ENCODE results near the gene DDIT3. TPM values are rescaled to one million over a fixed set of nuclear protein-coding genes. Genes with fewer than 3 reads are reported as not detected.

Gene DDIT3
- total and polyA plus RNA-seq, 11 donors, result 11.5 to 60.5 (median 18.5) TPM

DNA sequence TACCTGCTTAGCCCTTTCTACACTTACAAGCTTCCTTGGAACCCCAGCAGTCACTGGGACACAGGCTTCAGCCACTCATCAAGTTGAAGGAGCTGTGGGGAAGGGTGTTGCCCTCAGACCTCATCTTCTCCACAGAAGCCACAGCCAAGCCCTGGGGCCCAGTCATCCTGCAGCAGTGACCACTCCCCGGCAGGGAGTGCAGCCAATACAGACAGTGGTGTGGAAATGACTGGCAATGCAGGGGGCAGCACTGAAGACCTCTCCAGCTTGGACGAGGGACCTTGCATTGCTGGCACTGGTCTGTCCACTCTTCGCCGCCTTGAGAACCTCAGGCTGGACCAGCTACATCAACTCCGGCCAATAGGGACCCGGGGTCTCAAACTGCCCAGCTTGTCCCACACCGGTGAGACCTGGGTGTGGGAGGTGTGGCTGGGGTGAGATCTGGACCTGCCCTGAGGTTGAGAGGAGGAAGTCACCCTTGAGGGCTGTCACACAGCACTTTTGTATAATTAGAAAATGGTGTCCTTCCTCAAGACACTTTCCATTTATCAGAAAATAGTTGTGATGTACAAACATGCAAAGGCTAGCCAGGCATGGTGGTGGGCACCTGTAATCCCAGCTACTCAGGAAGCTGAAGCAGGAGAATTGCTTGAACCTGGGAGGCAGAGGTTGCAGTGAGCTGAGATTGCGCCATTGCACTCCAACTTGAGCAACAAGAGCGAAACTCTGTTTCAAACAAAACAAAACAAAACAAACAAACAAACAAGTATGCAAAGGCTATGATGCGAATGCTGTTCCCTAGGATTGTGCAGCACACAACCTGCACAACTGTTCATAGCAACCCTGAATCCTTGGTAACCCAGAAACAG lies 50.8 kb downstream of the DDIT3 start:
- Histone ChIP-seq H3K9me3 (no peaks in the 10 kb centered on the region), H3K36me3 (peaks cover 0 to 64% (median 0%) of the 10 kb centered on the region in 9 donors), H3K27me3 (peaks cover 0 to 32% (median 13%) of the 10 kb centered on the region in 9 donors), H3K27ac (no peak overlapping the region), H3K4me1 (peaks cover 0 to 6% (median 0%) of the 10 kb centered on the region in 12 donors), H3K4me3 (no peak overlapping the region)
- ATAC-seq, result no peak
- intact Hi-C loops (cut with DNase I), result loop anchor here in 2 of 10 donors (10.0 kb wide), 1 partner anchor 155 kb away; no protein-coding TSS in a partner anchor
- WGBS, 4 donors, result 82 to 87% (median 85%) methylated on average over 10 of the region's 10 CpGs
- no peak for DNase-seq
- TF ChIP-seq POLR2A (IDR thresholded peaks at IDR 0.05), result no peak
- TF ChIP-seq, protein P1, sequence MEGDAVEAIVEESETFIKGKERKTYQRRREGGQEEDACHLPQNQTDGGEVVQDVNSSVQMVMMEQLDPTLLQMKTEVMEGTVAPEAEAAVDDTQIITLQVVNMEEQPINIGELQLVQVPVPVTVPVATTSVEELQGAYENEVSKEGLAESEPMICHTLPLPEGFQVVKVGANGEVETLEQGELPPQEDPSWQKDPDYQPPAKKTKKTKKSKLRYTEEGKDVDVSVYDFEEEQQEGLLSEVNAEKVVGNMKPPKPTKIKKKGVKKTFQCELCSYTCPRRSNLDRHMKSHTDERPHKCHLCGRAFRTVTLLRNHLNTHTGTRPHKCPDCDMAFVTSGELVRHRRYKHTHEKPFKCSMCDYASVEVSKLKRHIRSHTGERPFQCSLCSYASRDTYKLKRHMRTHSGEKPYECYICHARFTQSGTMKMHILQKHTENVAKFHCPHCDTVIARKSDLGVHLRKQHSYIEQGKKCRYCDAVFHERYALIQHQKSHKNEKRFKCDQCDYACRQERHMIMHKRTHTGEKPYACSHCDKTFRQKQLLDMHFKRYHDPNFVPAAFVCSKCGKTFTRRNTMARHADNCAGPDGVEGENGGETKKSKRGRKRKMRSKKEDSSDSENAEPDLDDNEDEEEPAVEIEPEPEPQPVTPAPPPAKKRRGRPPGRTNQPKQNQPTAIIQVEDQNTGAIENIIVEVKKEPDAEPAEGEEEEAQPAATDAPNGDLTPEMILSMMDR (IDR thresholded peaks at IDR 0.05), result no peak

DNA sequence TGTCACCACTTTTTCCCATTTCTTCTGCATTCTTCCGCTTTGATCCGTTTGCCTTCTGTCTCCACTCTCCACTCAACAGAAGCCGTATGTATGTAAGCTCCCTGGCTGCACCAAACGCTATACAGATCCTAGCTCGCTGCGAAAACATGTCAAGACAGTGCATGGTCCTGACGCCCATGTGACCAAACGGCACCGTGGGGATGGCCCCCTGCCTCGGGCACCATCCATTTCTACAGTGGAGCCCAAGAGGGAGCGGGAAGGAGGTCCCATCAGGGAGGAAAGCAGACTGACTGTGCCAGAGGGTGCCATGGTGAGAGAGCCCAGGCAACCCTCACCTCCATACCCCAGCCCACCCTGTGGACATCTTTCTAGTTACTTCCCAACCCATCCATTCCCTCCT lies 52.4 kb downstream of the DDIT3 start:
- Histone ChIP-seq H3K9me3 (no peaks in the 10 kb centered on the region), H3K27ac (no peak overlapping the region), H3K4me1 (peaks cover 0 to 2% (median 0%) of the 10 kb centered on the region in 12 donors), H3K4me3 (no peak overlapping the region), H3K36me3 (peaks cover 0 to 48% (median 0%) of the 10 kb centered on the region in 9 donors), H3K27me3 (peaks cover 0 to 18% (median 5%) of the 10 kb centered on the region in 9 donors)
- DNase-seq, result no peak
- TF ChIP-seq, protein P1 (IDR thresholded peaks at IDR 0.05), result no peak
- no peak for TF ChIP-seq POLR2A (IDR thresholded peaks at IDR 0.05)
- intact Hi-C loops (cut with DNase I), result loop anchor here in 2 of 10 donors (10.0 kb wide), 1 partner anchor 157 kb away; no protein-coding TSS in a partner anchor
- 73 to 83% (median 81%) methylated on average over 11 of the region's 11 CpGs for WGBS, 4 donors
- no peak for ATAC-seq

DNA sequence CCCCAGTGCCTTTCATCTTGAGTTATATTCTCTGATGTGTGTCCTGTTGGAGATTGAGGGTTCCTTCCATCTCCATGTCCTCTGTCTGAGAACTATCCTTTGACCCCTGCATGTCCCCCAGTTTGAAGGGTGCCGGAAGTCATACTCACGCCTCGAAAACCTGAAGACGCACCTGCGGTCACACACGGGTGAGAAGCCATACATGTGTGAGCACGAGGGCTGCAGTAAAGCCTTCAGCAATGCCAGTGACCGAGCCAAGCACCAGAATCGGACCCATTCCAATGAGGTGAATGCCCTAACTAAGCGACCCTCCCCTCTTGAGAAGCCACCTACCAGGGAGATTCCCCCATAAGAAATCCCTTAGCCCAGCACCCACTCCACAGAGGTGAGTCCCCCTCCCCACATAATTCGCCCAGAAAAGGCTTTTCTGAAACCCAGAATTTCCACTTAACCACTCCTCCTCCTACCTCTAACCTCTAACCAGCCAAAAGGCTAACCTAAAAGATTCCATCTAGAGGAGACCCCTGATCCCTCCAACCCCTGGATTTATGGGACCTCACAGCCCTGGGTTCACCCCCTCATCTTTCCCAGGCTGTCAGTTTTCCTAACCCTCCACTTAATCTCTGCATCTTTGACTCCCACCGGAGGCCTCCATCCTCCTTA lies 53.0 kb downstream of the DDIT3 start:
- ATAC-seq, result no peak
- Histone ChIP-seq H3K27me3 (peaks cover 0 to 17% (median under 1%) of the 10 kb centered on the region in 9 donors), H3K4me3 (no peak overlapping the region), H3K36me3 (peaks cover 0 to 42% (median 0%) of the 10 kb centered on the region in 9 donors), H3K4me1 (peaks cover 0 to 8% (median 2%) of the 10 kb centered on the region in 12 donors), H3K27ac (no peak overlapping the region), H3K9me3 (no peaks in the 10 kb centered on the region)
- no peak for TF ChIP-seq POLR2A (IDR thresholded peaks at IDR 0.05)
- TF ChIP-seq, protein P1 (IDR thresholded peaks at IDR 0.05), result no peak
- no peak for DNase-seq
- intact Hi-C loops (cut with DNase I), result loop anchor here in 2 of 10 donors (10.0 kb wide), 1 partner anchor 157 kb away; no protein-coding TSS in a partner anchor
- 80 to 85% (median 84%) methylated on average over 10 to 12 of the region's 12 CpGs for WGBS, 4 donors

MicroRNA genes within 50 kb of the gene (microRNA counts, 767-probe panel; counts per million panel counts)
- microRNA hsa-miR-616-3p, result 0 to 1,280 counts per million in 2 donors

Small RNA genes lying within 50 kb of the gene (microRNA-seq; reads per million reads assigned to microRNA genes)
- gene MIR616 (0 to 1.8 (median 0.82) reads per million in 4 donors), gene MIR6758 (0 to 0.21 (median 0.06) reads per million in 4 donors)

Other genes with a start within 250 kb of the DDIT3 start
- 100 to 1,000 TPM in 1 of 9 donors, 10 to 100 TPM in 8; 33.1 to 102 (median 61.9) TPM for gene R3HDM2, start 89.5 kb downstream of the DDIT3 start, total RNA-seq
- gene R3HDM2, start 89.5 kb downstream of the DDIT3 start, polyA plus RNA-seq, result 10 to 100 TPM; 12.7 to 24.5 TPM
- under 1 TPM in 1 of 9 donors, not detected in 8; 0.27 TPM for gene INHBC, start 85.7 kb downstream of the DDIT3 start, total RNA-seq
- under 1 TPM in 1 of 2 donors, not detected in 1; 0.03 TPM for gene INHBC, start 85.7 kb downstream of the DDIT3 start, polyA plus RNA-seq
- under 1 TPM in 1 of 9 donors, not detected in 8; 0.64 TPM for gene INHBE, start 65.2 kb downstream of the DDIT3 start, total RNA-seq
- under 1 TPM in 1 of 2 donors, not detected in 1; 0.03 TPM for gene INHBE, start 65.2 kb downstream of the DDIT3 start, polyA plus RNA-seq
- 1 to 10 TPM in 4 of 9 donors, under 1 TPM in 5; 0.19 to 2.6 (median 0.83) TPM for gene GLI1, start 60.7 kb downstream of the DDIT3 start, total RNA-seq
- under 1 TPM; 0.08 to 0.97 TPM for gene GLI1, start 60.7 kb downstream of the DDIT3 start, polyA plus RNA-seq
- 10 to 100 TPM in 2 of 9 donors, 1 to 10 TPM in 7; 2.2 to 33.4 (median 3.9) TPM for gene ARHGAP9, start 40.6 kb downstream of the DDIT3 start, total RNA-seq
- gene ARHGAP9, start 40.6 kb downstream of the DDIT3 start, polyA plus RNA-seq, result 1 to 10 TPM; 1.7 to 3.4 TPM
- gene MARS1, start 32.4 kb downstream of the DDIT3 start, total RNA-seq, result 100 to 1,000 TPM in 1 of 9 donors, 10 to 100 TPM in 8; 36.8 to 109 (median 69.7) TPM
- 10 to 100 TPM; 91.7 to 98.0 TPM for gene MARS1, start 32.4 kb downstream of the DDIT3 start, polyA plus RNA-seq
- gene MBD6, start 2.3 kb upstream of the DDIT3 start, total RNA-seq, result 10 to 100 TPM; 13.1 to 43.3 (median 30.1) TPM
- 10 to 100 TPM; 11.4 to 17.2 TPM for gene MBD6, start 2.3 kb upstream of the DDIT3 start, polyA plus RNA-seq
- gene DCTN2, start 26.7 kb upstream of the DDIT3 start, total RNA-seq, result 100 to 1,000 TPM in 5 of 9 donors, 10 to 100 TPM in 4; 84.4 to 159 (median 109) TPM
- gene DCTN2, start 26.7 kb upstream of the DDIT3 start, polyA plus RNA-seq, result 100 to 1,000 TPM in 1 of 2 donors, 10 to 100 TPM in 1; 62.3 to 228 TPM
- gene KIF5A, start 29.5 kb upstream of the DDIT3 start, total RNA-seq, result under 1 TPM in 6 of 9 donors, not detected in 3; 0.07 to 0.31 (median 0.17) TPM
- gene KIF5A, start 29.5 kb upstream of the DDIT3 start, polyA plus RNA-seq, result under 1 TPM; 0.06 to 0.08 TPM
- gene PIP4K2C, start 70.7 kb upstream of the DDIT3 start, total RNA-seq, result 10 to 100 TPM; 12.9 to 31.0 (median 17.0) TPM
- 10 to 100 TPM in 1 of 2 donors, 1 to 10 TPM in 1; 4.6 to 22.6 TPM for gene PIP4K2C, start 70.7 kb upstream of the DDIT3 start, polyA plus RNA-seq
- 10 to 100 TPM; 15.6 to 30.7 (median 22.4) TPM for gene DTX3, start 84.3 kb upstream of the DDIT3 start, total RNA-seq
- gene DTX3, start 84.3 kb upstream of the DDIT3 start, polyA plus RNA-seq, result 10 to 100 TPM; 16.3 to 28.3 TPM
- gene ARHGEF25, start 90.9 kb upstream of the DDIT3 start, total RNA-seq, result 10 to 100 TPM in 4 of 9 donors, 1 to 10 TPM in 5; 5.5 to 11.5 (median 9.5) TPM
- gene ARHGEF25, start 90.9 kb upstream of the DDIT3 start, polyA plus RNA-seq, result 10 to 100 TPM; 10.2 to 20.3 TPM
- 1 to 10 TPM; 1.9 to 8.8 (median 5.9) TPM for gene B4GALNT1, start 112.7 kb upstream of the DDIT3 start, total RNA-seq
- gene B4GALNT1, start 112.7 kb upstream of the DDIT3 start, polyA plus RNA-seq, result 1 to 10 TPM; 2.6 to 5.1 TPM
- gene OS9, start 173.6 kb upstream of the DDIT3 start, total RNA-seq, result 100 to 1,000 TPM in 7 of 9 donors, 10 to 100 TPM in 2; 93.4 to 188 (median 130) TPM
- gene OS9, start 173.6 kb upstream of the DDIT3 start, polyA plus RNA-seq, result 100 to 1,000 TPM in 1 of 2 donors, 10 to 100 TPM in 1; 89.4 to 196 TPM
- 10 to 100 TPM in 2 of 9 donors, 1 to 10 TPM in 7; 4.2 to 12.0 (median 5.5) TPM for gene AGAP2, start 218.2 kb upstream of the DDIT3 start, total RNA-seq
- 1 to 10 TPM; 3.9 to 8.6 TPM for gene AGAP2, start 218.2 kb upstream of the DDIT3 start, polyA plus RNA-seq
- gene TSPAN31, start 224.5 kb upstream of the DDIT3 start, total RNA-seq, result 10 to 100 TPM; 27.2 to 59.3 (median 31.4) TPM
- 10 to 100 TPM; 31.1 to 41.2 TPM for gene TSPAN31, start 224.5 kb upstream of the DDIT3 start, polyA plus RNA-seq
- 10 to 100 TPM; 38.1 to 62.1 (median 50.2) TPM for gene CDK4, start 231.8 kb upstream of the DDIT3 start, total RNA-seq
- gene CDK4, start 231.8 kb upstream of the DDIT3 start, polyA plus RNA-seq, result 10 to 100 TPM; 23.4 to 81.9 TPM
- gene MARCHF9, start 234.6 kb upstream of the DDIT3 start, total RNA-seq, result 10 to 100 TPM; 11.3 to 18.9 (median 13.3) TPM
- 10 to 100 TPM; 13.6 to 15.8 TPM for gene MARCHF9, start 234.6 kb upstream of the DDIT3 start, polyA plus RNA-seq
- gene CYP27B1, start 246.6 kb upstream of the DDIT3 start, total RNA-seq, result under 1 TPM in 5 of 9 donors, not detected in 4; 0.16 to 0.77 (median 0.19) TPM
- gene CYP27B1, start 246.6 kb upstream of the DDIT3 start, polyA plus RNA-seq, result under 1 TPM; 0.11 to 0.19 TPM

Measured in heart left ventricle (tissue), 16 donors.